Trophoblast cell (in vitro differentiated cells and primary cell): Measurements from ENCODE around the gene CCDC3.

Source experiments
- DNase-seq, 2 donors: peaks; one replicate each; pipeline ENCODE4 v3.0.0-alpha.2; 2016
- H2AFZ ChIP-seq: 2 replicates; pipeline ENCODE4 v1.6.1; 2013; ENCODE audit warnings: low read length, moderate library complexity, mild to moderate bottlenecking; ENCODE audit not compliant: insufficient read depth, poor library complexity
- H2AK5ac ChIP-seq: 2 replicates; pipeline ENCODE4 v1.6.1; 2013; ENCODE audit warnings: mild to moderate bottlenecking, low read length
- H2BK120ac ChIP-seq: 2 replicates; pipeline ENCODE4 v1.6.1; 2013; ENCODE audit warnings: low read length, mild to moderate bottlenecking, moderate library complexity; ENCODE audit not compliant: insufficient read depth, poor library complexity
- H2BK12ac ChIP-seq: 2 replicates; pipeline ENCODE4 v1.6.1; 2013; ENCODE audit warnings: mild to moderate bottlenecking, low read length, moderate library complexity
- H2BK5ac ChIP-seq: 2 replicates; pipeline ENCODE4 v1.6.1; 2013; ENCODE audit warnings: low read length, low read depth, moderate library complexity, mild to moderate bottlenecking; ENCODE audit not compliant: poor library complexity
- H3K14ac ChIP-seq: 2 replicates; pipeline ENCODE4 v1.6.1; 2013; ENCODE audit warnings: mild to moderate bottlenecking, low read length
- H3K18ac ChIP-seq: 2 replicates; pipeline ENCODE4 v1.6.1; 2013; ENCODE audit warnings: mild to moderate bottlenecking, low read length
- H3K23ac ChIP-seq: 2 replicates; pipeline ENCODE4 v1.6.1; 2013; ENCODE audit warnings: low read length
- H3K27ac ChIP-seq: 2 replicates; pipeline ENCODE4 v1.5.1; 2013; ENCODE audit warnings: low read depth, mild to moderate bottlenecking, inconsistent platforms, low read length, moderate library complexity
- H3K27me3 ChIP-seq: 2 replicates; pipeline ENCODE4 v1.6.1; 2013; ENCODE audit warnings: inconsistent platforms, mild to moderate bottlenecking, low read length, moderate library complexity; ENCODE audit not compliant: insufficient read depth
- H3K36me3 ChIP-seq, 2 experiments: 1 replicate in 1 of 2; 2 replicates in 1 of 2; pipeline ENCODE4 v1.6.1; 2013; ENCODE audit warnings: low read length in 2 of 2, mild to moderate bottlenecking in 2 of 2, moderate library complexity in 1 of 2; ENCODE audit not compliant: insufficient read depth in 2 of 2, control insufficient read depth in 1 of 2
- H3K4ac ChIP-seq: 2 replicates; pipeline ENCODE4 v1.6.1; 2013; ENCODE audit warnings: low read depth, mild to moderate bottlenecking, low read length, moderate library complexity
- H3K4me1 ChIP-seq, 2 experiments: 1 replicate in 1 of 2; 2 replicates in 1 of 2; pipeline ENCODE4 v1.6.1; 2013; ENCODE audit warnings: low read length in 2 of 2, mild to moderate bottlenecking in 2 of 2, moderate library complexity in 1 of 2; ENCODE audit not compliant: insufficient read depth in 2 of 2, control insufficient read depth in 1 of 2
- H3K4me2 ChIP-seq: 2 replicates; pipeline ENCODE4 v1.6.1; 2013; ENCODE audit warnings: inconsistent platforms, mild to moderate bottlenecking, low read length, moderate library complexity
- H3K4me3 ChIP-seq: 2 replicates; pipeline ENCODE4 v1.5.1; 2013; ENCODE audit warnings: mild to moderate bottlenecking, low read depth, low read length, inconsistent platforms
- H3K79me1 ChIP-seq: one replicate; pipeline ENCODE4 v1.6.1; 2013; ENCODE audit warnings: low read length
- H3K79me2 ChIP-seq: 2 replicates; pipeline ENCODE4 v1.6.1; 2013; ENCODE audit warnings: low read length, mild to moderate bottlenecking; ENCODE audit not compliant: control insufficient read depth, insufficient read depth, poor library complexity
- H3K9ac ChIP-seq: 2 replicates; pipeline ENCODE4 v1.6.1; 2013; ENCODE audit warnings: mild to moderate bottlenecking, low read length
- H3K9me3 ChIP-seq: 2 replicates; pipeline ENCODE4 v1.6.1; 2013; ENCODE audit warnings: low read depth, mild to moderate bottlenecking, control low read depth, inconsistent platforms, low read length; ENCODE audit not compliant: insufficient read depth
- H4K12ac ChIP-seq: 2 replicates; pipeline ENCODE4 v1.6.1; 2013; ENCODE audit warnings: low read depth, mild to moderate bottlenecking, low read length, moderate library complexity
- H4K8ac ChIP-seq: 2 replicates; pipeline ENCODE4 v1.6.1; 2013; ENCODE audit warnings: low read depth, mild to moderate bottlenecking, low read length, moderate library complexity
- H4K91ac ChIP-seq: one replicate; pipeline ENCODE4 v1.6.1; 2013; ENCODE audit warnings: low read depth, mild to moderate bottlenecking, low read length, moderate library complexity
- WGBS: extraction: QIAGEN DNeasy Blood & Tissue Kit; methylation state at CpG from one replicate; pipeline ENCODE4 v1.1.7; 2013; ENCODE audit warnings: missing lambda C conversion rate; ENCODE audit not compliant: insufficient read length, insufficient coverage; ENCODE audit errors: extremely low coverage; 5-methylcytosine and 5-hydroxymethylcytosine counted together

The CCDC3 gene

DNA sequence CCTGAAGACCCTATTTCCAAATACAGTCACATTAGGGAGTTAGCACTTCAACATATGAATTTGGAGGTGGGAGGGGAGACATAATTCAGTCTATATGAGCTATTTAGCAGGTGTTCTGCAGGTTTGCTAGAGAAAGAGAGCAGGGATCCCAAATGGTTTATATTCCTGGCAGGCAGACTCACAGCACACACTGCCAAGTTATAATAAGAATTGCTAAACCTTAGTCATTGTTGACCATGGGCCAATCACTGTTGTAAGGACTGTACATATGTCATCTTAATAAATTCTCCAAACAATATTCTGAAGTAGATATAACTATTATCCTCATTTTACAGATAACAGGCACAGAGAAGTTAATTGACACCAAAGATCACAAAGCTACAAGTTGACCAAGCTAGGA is 1.5 kb upstream of the CCDC3 start:
- Histone ChIP-seq H3K9ac (no peak overlapping the region), H3K4me1 (peaks cover 6 to 11% of the 10 kb centered on the region in 2 experiments), H3K14ac (no peak overlapping the region), H3K4ac (no peak overlapping the region), H3K27ac (no peak overlapping the region), H3K79me1 (no peaks in the 10 kb centered on the region), H4K8ac (no peak overlapping the region), H4K12ac (no peak overlapping the region), H3K4me2 (no peak overlapping the region), H2BK120ac (no peak overlapping the region), H3K23ac (no peak overlapping the region), H2BK5ac (no peak overlapping the region), H3K27me3 (peaks cover 13% of the 10 kb centered on the region), H3K18ac (no peak overlapping the region), H4K91ac (no peak overlapping the region), H2BK12ac (no peak overlapping the region), H3K79me2 (no peaks in the 10 kb centered on the region), H3K4me3 (no peak overlapping the region), H2AK5ac (no peak overlapping the region), H2AFZ (no peak overlapping the region), H3K36me3 (no peaks in the 10 kb centered on the region), H3K9me3 (no peaks in the 10 kb centered on the region)
- DNase-seq: no peak

DNA sequence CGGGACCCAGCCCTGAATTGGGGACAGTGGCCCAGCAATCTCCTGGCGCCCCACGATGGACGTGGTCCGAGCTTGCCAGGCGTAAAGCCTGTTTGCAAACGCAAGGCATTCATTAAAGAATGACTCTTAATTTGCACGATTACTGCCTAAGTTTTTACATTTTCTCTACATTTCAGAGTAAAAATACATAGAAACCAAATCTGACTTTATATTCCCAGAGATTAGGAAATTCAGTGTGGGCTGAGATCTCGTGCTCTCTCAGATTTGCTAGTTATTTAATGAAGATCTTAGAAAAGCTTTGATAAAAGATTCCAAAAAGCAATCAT is 337 bp upstream of the CCDC3 start:
- no peak overlapping the region for H3K27ac ChIP-seq
- H3K36me3 ChIP-seq: no peaks in the 10 kb centered on the region
- peak overlapping the region; percentile 97 for H3K4me2 ChIP-seq
- no peak overlapping the region for H4K12ac ChIP-seq
- H3K9ac ChIP-seq: no peak overlapping the region
- H2AK5ac ChIP-seq: no peak overlapping the region
- H3K79me1 ChIP-seq: no peaks in the 10 kb centered on the region
- no peak overlapping the region for H3K4me3 ChIP-seq
- H4K91ac ChIP-seq: no peak overlapping the region
- no peak overlapping the region for H3K4ac ChIP-seq
- no peak overlapping the region for H2BK5ac ChIP-seq
- H3K18ac ChIP-seq: no peak overlapping the region
- no peaks in the 10 kb centered on the region for H3K9me3 ChIP-seq
- no peaks in the 10 kb centered on the region for H3K79me2 ChIP-seq
- peaks cover 13% of the 10 kb centered on the region for H3K27me3 ChIP-seq
- no CpG with 5 or more reads among the region's 9 CpGs for WGBS
- H2BK12ac ChIP-seq: no peak overlapping the region
- peaks cover 6 to 11% of the 10 kb centered on the region in 2 experiments for H3K4me1 ChIP-seq
- no peak overlapping the region for H4K8ac ChIP-seq
- no peak for DNase-seq
- no peak overlapping the region for H3K14ac ChIP-seq
- no peak overlapping the region for H3K23ac ChIP-seq
- no peak overlapping the region for H2AFZ ChIP-seq
- H2BK120ac ChIP-seq: no peak overlapping the region

DNA sequence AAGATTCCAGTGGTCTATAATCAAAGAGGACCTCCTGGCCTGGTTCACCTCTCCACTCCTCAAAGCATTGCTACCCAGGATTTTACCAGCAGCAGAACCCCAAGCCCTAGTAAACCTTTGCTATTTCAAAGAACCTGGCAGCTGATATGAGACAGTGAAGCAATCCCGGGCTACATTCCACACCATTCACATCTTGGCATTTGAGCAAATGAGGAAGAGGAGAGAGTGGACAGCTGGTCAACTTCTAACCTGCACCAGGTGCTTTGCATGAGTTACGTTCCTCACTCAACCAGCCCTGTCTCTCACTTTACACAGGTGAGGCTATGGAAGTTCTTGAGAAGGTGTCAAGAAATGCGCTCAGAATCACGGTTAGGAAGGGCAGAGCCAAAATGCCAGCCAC is 1.1 kb downstream of the CCDC3 start:
- Histone ChIP-seq H3K4me1 (peaks cover 6 to 11% of the 10 kb centered on the region in 2 experiments), H3K27me3 (peaks cover 13% of the 10 kb centered on the region), H3K4me3 (no peak overlapping the region), H3K79me1 (no peaks in the 10 kb centered on the region), H3K9me3 (no peaks in the 10 kb centered on the region), H3K36me3 (no peaks in the 10 kb centered on the region), H4K8ac (no peak overlapping the region), H3K9ac (no peak overlapping the region), H4K12ac (no peak overlapping the region), H2BK5ac (no peak overlapping the region), H3K79me2 (no peaks in the 10 kb centered on the region), H3K14ac (no peak overlapping the region), H2BK12ac (no peak overlapping the region), H3K18ac (no peak overlapping the region), H3K4ac (no peak overlapping the region), H2BK120ac (no peak overlapping the region), H2AK5ac (no peak overlapping the region), H4K91ac (no peak overlapping the region), H3K23ac (no peak overlapping the region), H2AFZ (no peak overlapping the region), H3K27ac (no peak overlapping the region), H3K4me2 (peak overlapping the region; percentile 97)
- WGBS: no CpG with 5 or more reads among the region's 4 CpGs
- DNase-seq: no peak

DNA sequence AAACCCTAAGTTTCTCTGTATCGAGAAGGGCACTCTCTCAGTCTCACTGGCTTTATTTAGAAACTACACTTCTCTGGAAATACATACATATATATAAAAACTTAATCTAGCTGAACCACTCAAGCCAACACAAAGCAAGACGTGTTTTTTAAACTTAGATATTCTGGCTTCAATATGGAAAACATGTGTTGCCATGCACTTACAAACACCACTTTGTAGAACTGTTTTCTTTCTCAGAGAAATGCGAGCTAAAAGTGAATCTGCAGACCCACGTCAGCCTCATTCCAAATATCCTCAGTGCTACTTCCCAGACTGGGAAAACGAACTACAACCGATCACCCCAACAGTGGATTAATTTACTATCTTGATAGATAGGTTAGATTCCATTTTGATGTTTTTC is 1.7 kb downstream of the CCDC3 start:
- Histone ChIP-seq H3K4ac (no peak overlapping the region), H3K27me3 (peaks cover 13% of the 10 kb centered on the region), H3K14ac (no peak overlapping the region)

More for the DNA sequence above, 1.7 kb downstream of the CCDC3 start:
- no peak overlapping the region for H3K23ac ChIP-seq
- H4K8ac ChIP-seq: no peak overlapping the region
- no peaks in the 10 kb centered on the region for H3K79me2 ChIP-seq
- WGBS: no CpG with 5 or more reads among the region's 6 CpGs
- H3K9me3 ChIP-seq: no peaks in the 10 kb centered on the region
- H2BK12ac ChIP-seq: no peak overlapping the region
- H2BK5ac ChIP-seq: no peak overlapping the region
- H4K91ac ChIP-seq: no peak overlapping the region
- no peak overlapping the region for H2AK5ac ChIP-seq
- peaks cover 6 to 11% of the 10 kb centered on the region in 2 experiments for H3K4me1 ChIP-seq
- H3K4me2 ChIP-seq: no peak overlapping the region
- no peaks in the 10 kb centered on the region for H3K79me1 ChIP-seq
- no peak overlapping the region for H3K4me3 ChIP-seq
- H3K9ac ChIP-seq: no peak overlapping the region
- no peak overlapping the region for H3K18ac ChIP-seq
- H2BK120ac ChIP-seq: no peak overlapping the region
- H3K27ac ChIP-seq: no peak overlapping the region
- H3K36me3 ChIP-seq: no peaks in the 10 kb centered on the region
- H4K12ac ChIP-seq: no peak overlapping the region
- no peak for DNase-seq
- H2AFZ ChIP-seq: no peak overlapping the region
